ENCODE measurements around the gene CEACAM21.

The CEACAM21 gene

GRCh38 chr19:41546386-41546789 is 29.6 kb upstream of the CEACAM21 start:
- no peaks in the 10 kb centered on the region for H3K4me1 ChIP-seq
- H3K4me3 ChIP-seq (ENCODE audit: low read depth, low read length) = no peak overlapping the region
- peaks cover 87% of the 10 kb centered on the region for H3K27me3 ChIP-seq
- TF ChIP-seq CTCF (IDR thresholded peaks at IDR 0.05; ENCODE audit: low read depth, low read length) = no peak
- DNase-seq = no peak
- H3K36me3 ChIP-seq = no peaks in the 10 kb centered on the region
- no peaks in the 10 kb centered on the region for H3K9me3 ChIP-seq

DNA sequence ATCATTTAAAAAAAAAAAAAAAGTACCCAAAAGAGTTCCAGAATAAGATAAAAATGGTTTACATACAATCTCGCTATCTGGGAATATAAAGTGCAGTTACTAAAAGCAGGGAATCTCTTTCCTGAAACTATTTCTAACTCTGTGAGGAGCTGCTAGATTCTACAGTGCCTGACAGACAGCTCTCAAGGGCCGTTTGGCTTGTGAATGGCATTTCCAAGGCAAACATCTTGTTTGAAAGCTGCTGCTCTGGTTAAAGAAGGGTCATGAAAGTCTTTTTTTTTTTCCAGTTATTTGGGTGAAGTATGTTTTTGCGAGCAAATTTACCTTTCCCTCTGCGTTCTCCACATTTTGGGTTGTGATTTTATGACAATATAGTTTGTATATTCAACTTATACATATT is 29.0 kb upstream of the CEACAM21 start:
- no peak for TF ChIP-seq CTCF (IDR thresholded peaks at IDR 0.05; ENCODE audit: low read depth, low read length)
- no peaks in the 10 kb centered on the region for H3K4me1 ChIP-seq
- H3K27me3 ChIP-seq = peaks cover 92% of the 10 kb centered on the region
- no peaks in the 10 kb centered on the region for H3K9me3 ChIP-seq
- no peaks in the 10 kb centered on the region for H3K36me3 ChIP-seq
- no peak for DNase-seq
- no peak overlapping the region for H3K4me3 ChIP-seq (ENCODE audit: low read depth, low read length)

DNA sequence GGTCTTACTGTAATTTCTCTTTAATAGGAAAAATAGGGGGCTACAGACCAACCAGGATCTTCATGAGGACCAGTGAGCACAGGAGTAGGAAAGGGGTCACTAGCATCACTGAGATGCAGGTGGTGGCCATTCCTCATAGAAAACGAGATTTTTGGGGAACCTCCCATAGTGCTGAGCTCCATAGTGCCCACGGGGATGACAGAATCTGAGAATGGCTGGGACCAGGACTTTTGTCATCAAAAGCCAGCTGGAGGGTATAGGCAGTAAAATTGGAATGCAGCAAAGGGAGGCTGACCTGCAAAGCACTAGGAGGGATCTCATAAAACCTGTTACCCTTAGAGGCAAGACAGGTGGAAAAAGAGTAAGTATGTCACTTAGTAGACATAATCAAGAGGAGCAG is 28.4 kb upstream of the CEACAM21 start:
- H3K4me1 ChIP-seq = no peaks in the 10 kb centered on the region
- peaks cover 92% of the 10 kb centered on the region for H3K27me3 ChIP-seq
- no peak for DNase-seq

GRCh38 chr19:41548047-41548446 is 27.9 kb upstream of the CEACAM21 start:
- no peak for TF ChIP-seq CTCF (IDR thresholded peaks at IDR 0.05; ENCODE audit: low read depth, low read length)
- DNase-seq = no peak
- Histone ChIP-seq H3K36me3 (no peaks in the 10 kb centered on the region), H3K27me3 (peaks cover 94% of the 10 kb centered on the region), H3K4me3 (ENCODE audit: low read depth, low read length) (no peak overlapping the region), H3K9me3 (no peaks in the 10 kb centered on the region; the same call in 1 of the 2 replicates), H3K4me1 (no peaks in the 10 kb centered on the region)

More for the DNA sequence above, 28.4 kb upstream of the CEACAM21 start:
- no peaks in the 10 kb centered on the region for H3K36me3 ChIP-seq
- no peaks in the 10 kb centered on the region for H3K9me3 ChIP-seq
- no peak for TF ChIP-seq CTCF (IDR thresholded peaks at IDR 0.05; ENCODE audit: low read depth, low read length)
- H3K4me3 ChIP-seq (ENCODE audit: low read depth, low read length) = no peak overlapping the region

GRCh38 chr19:41548954-41549688 is 26.8 kb upstream of the CEACAM21 start:
- no peaks in the 10 kb centered on the region for H3K4me1 ChIP-seq
- peaks cover 96% of the 10 kb centered on the region for H3K27me3 ChIP-seq
- H3K9me3 ChIP-seq = no peaks in the 10 kb centered on the region; the same call in 1 of the 2 replicates
- H3K36me3 ChIP-seq = no peaks in the 10 kb centered on the region
- TF ChIP-seq CTCF (IDR thresholded peaks at IDR 0.05; ENCODE audit: low read depth, low read length) = no peak
- H3K4me3 ChIP-seq (ENCODE audit: low read depth, low read length) = no peak overlapping the region
- no peak for DNase-seq

DNA sequence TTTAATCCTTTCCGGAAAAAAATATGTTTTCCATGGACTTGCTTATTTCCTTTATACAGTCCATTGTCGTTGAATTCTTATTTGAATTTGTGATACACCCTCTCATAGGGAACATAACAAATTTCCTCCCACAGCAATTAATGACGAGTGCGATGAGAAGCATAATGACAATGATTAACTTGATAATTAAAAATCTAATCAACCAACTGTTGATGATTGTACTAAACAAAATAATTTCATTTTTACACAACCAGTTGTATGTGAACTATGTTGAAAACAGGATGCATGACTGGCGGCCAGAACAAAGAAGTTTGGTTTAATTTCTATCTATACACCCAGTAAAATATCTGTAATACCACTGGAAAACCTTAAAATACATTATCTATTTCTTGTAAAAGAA is 26.1 kb upstream of the CEACAM21 start:
- no peaks in the 10 kb centered on the region for H3K36me3 ChIP-seq
- TF ChIP-seq CTCF (IDR thresholded peaks at IDR 0.05; ENCODE audit: low read depth, low read length) = no peak
- no peak for DNase-seq
- H3K27me3 ChIP-seq = peaks cover 94% of the 10 kb centered on the region
- no peak overlapping the region for H3K4me3 ChIP-seq (ENCODE audit: low read depth, low read length)
- H3K4me1 ChIP-seq = no peaks in the 10 kb centered on the region
- no peaks in the 10 kb centered on the region; the same call in 1 of the 2 replicates for H3K9me3 ChIP-seq

All from BE2C (cell line).